ENCODE results near the gene GJE1.

GJE1 gene

DNA sequence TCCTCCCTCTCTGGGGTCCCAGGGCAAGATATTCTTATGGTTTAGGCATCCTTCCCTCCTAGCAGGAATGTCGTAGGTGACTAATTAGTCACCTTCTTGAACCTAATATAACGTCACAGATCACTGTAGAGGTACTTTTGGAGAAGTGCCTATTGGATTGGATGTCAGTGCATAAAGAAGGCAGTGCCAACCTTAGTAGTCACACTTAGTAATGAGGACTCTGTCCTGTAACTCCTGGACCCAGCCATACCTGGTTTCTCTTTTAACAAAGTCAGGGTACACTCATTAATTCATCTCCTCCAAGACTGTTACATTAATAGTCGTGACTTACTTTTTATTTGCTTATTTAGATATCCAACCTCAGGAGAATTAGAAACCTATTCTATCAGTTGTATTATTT is 34.3 kb downstream of the GJE1 start:
- DNase-seq, result no peak

DNA sequence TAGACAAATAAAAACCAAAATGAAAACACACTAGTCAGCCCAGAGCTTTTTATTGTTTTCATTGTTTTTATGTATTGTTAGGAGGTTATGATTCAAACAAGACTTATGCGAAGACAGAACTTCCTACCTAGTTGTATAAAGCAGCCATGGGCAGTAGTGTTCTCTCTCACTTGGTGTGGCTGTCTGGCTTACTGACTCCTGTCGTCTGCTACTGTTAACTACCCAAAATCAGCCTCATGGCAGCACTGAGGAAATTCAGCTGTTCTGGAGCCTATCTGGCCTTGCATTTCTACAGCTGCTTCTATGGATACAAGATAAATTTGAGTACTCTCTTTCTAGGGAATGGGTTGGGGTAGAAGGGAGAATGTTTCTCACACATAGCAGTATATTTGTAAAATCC is 34.8 kb downstream of the GJE1 start:
- DNase-seq, result no peak

DNA sequence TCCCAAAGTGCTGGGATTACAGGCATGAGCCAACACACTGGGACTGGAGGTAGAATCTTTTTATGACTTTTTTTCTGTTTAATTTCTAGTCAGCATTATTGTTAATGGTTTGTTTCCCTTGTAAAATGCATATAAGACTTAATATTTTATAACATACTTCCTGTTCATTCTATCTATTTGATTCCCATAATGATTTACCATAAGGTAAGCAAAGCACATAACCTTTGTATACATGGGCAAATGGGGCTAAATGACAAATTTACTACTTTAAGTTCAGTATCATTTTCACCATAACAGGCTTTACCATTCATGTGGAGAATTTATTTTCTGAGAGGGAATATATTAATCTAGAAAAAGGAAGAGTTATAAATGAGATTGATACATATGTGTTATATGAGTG is 38.6 kb downstream of the GJE1 start:
- no peak for DNase-seq

DNA sequence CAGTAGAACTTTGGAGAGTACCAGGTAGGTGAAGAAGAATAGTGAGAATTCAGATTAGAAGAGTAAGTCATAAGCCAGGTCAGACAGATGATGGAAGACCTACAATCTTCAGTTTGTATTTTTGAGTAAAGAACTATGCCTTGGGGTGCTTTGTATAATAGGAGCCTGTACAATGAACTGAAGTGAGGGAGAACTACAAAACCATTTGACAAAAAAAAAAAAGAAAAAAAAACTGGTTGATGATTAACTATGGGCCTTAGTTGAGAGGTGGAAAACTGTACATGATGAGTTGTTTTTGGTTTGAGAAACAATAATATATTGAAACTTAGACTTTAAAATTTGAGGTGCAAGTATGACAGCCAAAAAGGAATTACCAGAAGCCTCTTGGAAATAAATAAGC is 40.0 kb downstream of the GJE1 start:
- no peak for DNase-seq

DNA sequence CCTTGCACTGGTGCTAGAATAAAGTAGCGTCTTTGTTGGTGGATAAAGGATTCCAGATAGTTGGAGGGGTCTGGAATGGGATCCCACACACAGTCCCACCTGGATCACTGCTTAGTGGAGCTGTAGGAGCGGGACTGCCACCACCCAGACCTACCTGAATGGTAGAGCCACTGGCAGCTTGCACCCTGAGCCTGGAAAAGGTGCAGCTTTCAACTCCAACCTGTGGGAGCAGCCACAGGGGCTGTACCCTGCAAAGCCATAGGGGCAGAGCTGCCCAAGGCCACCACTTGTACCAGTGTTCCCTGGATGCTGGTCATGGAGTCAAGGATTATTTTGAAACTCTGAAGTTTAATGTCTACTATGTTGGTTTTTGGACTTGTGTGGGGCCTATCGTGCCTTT is 41.3 kb downstream of the GJE1 start:
- DNase-seq, result no peak

DNA sequence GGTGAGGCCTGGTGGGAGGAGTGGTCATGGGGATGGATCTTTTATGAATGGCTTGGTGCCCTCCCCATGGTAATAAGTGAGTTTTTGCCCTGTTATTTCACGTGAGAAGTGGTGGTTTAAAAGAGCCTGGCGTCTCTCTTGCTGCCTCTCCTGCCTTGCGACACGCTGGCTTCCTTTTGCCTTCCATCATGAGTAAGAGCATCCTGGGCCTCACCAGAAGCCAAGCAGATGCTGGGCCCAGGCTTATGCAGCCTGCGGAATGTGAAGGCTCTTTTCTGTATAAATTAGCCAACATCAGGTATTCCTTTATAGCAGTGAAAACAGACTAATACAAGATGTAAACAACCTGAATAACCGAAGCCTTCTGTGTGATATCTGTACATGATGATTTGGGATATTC is 42.0 kb downstream of the GJE1 start:
- DNase-seq, result no peak

DNA sequence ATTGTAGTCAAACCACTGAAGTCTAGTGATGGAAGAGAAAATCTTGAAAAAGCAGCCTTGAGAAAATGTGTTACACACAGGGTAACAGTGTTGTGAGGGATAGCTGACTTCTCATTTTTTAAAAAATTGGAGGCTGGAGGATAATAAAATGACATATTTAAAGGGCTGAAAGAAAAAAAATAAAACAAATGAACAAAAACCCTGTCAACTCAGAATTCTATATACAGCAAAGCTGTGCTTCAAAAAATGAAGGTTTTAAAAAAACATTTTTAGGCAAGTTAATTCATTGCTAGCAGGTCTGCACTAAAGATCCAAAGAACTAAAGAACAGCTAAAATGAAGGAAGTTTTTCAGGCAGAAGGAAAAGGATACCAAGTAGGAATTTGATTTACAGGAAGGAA is 45.4 kb downstream of the GJE1 start:
- DNase-seq, result no peak

DNA sequence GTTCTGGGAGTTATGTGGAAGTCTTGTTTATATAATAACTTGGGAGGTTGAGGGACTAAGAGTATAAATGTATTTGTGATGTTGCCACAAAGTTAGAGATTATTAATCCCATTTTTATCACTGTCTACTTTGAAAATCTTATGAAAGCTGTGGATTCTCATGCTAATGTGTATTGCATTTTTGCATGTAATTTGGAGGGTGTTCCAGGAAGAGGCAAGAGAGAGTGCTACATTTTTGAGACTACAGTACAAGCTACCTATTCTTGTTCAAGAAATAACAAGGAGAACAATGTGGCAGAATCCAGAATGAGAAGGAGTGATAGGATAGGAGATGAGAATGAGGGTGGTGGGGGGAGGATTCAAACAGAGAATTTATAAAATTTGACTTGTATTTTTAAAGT is 49.3 kb downstream of the GJE1 start:
- no peak for DNase-seq

DNA sequence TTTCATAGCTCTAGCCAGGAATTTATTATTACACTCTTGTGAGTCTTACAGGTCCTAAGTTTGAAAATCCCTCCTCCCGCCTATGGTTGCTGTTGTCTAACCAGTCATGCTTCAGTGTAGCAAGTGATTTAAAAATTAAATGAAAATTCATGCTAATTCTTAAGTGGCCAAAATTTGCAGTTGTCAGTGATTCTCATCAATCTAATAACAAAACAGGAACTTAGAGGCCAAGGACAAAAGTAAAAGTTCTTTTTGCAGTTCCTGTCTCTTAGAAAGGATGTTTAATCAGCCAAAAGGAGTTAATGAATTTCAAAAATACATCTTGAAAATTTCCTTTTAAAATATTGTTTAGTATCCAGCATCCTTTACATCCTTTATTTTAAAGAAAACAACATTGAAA is 50.6 kb downstream of the GJE1 start:
- DNase-seq, result no peak

DNA sequence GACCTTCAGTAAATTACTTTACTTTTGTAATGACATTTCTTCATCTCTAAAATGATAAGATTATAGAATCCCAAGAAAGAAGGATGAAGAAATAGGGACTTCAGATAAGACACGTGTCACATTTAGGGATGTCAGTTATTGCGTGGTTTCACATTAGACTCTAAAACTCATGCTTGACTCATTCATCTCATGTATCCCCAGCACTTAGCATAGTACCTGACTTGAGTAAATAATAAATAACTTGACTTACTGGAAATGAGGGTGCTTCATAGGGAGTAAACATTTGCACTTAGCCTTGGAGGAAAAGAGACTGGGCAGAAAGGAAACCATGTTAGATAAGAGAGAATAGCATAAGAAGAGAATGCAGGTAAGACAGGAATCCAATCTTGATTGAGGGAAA is 51.6 kb downstream of the GJE1 start:
- no peak for DNase-seq
